ENCODE results near the gene AMPD3.

Gene AMPD3

DNA sequence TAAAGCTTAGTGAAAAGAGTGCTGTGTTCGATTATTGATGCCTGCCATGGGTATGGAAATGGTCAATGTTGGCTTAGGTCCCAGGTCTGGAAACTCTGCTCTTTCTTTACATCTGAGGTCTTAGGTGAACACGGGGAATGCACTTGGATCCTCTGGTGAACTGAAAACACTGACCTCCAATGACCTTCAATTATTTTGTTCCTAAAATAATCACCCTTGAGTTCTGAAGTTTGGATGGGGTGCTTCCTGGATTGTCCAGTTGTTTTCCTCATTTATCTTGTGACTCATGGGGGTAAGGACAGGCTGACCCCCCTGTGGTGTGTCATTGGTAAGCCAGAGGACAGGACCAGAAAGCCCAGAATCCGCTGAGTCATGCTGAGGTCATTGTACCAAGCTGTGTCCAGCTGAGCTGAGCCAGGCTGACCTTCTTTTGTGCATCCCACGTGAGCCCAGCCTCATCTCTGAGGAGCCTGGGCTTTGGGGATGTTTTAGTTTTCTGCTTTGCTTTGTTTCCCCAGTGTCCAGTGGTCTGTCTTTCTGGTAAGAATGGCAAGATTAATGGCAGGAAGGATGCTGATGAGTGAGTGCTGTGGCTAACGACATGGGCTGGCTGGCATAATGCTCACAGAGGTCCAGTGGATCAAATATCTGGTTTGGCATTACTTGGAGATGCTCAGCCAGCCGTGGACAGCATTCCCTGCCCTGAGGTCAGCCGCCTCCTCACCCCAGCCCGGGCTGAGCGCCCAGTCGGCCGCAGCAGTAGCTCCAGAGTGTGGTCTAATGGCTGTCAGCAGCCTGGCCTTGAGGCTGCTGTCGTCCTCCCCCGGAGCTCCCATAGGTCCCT is 35.6 kb downstream of the AMPD3 start:
- peak; percentile 89 for DNase-seq

DNA sequence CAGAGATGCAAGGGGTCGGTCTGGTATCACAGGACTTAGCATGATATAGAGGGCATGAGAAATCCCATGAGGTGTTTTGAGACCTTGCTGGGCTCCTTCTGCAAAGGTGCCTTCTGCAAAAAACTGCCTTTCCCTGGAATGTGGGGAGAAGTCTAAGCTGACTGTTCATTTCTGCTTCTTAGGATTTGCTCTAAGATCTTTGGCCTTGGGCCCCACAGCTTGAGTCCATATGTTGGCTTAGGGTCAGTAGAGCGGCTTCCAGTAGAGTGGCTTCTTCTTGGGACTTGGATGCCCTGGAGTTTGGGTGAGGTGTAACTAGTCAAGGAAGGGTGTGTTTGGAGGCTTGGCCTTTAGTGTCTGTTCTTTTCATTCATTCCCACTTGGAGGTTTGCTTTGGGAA is 37.0 kb downstream of the AMPD3 start:
- no peak for DNase-seq

DNA sequence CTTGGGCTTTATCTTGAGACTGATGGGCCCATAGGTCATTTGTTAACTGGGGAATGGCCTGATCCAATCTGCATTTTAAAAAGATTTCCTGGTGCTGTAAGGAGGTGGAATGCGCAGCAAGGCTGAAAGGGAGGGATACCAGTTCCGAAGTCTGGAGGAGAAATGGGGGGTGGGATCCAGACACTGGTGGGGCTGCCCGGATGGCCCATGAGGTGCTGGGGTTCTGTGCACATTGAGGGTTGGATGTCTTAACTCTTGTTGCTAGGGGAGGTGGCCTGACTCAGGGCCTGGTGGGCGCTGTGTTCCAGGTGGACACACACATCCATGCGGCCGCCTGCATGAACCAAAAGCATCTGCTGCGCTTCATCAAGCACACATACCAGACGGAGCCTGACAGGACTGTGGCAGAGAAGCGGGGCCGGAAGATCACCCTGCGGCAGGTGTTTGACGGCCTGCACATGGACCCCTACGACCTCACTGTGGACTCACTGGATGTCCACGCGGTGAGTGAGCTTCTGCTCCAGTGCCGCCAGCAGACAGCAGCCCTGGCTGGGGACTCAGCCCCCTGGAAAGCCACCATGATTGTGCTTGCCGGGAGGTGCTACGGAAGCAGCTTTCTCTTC is 38.1 kb downstream of the AMPD3 start:
- DNase-seq = no peak

DNA sequence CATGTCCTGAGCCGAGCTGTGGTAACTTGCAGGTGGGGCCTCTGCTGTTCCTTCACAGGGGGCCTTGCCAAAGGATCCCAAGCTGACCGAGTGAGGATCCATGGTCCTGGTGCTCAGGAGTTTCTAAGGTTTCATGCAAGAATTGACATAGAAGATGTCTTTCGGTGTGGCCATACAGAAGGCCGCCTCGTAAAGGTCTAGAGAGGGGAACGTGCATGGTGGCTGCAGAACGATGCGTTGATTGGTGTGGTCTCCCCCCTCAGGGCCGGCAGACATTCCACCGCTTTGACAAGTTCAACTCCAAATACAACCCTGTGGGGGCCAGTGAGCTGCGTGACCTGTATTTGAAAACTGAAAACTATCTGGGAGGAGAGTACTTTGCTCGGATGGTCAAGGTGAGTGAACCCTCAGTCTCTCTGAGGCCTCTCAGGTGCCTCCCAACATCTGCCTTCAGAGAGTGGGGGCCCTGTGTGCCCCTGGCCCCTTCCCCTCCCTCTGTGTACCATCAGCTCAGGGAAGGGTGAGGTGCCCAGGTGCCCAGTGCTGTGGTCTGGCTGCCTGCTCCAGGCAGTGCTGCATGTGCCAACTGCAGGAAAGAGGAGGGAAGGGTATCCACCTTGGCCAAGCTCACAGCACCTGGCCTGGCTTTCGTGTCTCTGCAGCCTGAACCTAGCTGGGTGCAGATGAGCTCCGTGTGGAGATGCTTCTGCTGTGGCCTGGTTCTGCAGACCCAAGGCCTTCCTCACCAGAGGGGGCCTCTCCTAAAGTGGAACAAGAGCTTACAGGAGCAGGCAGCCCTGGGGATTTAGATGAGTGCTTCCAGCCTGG is 39.8 kb downstream of the AMPD3 start:
- no peak for DNase-seq

DNA sequence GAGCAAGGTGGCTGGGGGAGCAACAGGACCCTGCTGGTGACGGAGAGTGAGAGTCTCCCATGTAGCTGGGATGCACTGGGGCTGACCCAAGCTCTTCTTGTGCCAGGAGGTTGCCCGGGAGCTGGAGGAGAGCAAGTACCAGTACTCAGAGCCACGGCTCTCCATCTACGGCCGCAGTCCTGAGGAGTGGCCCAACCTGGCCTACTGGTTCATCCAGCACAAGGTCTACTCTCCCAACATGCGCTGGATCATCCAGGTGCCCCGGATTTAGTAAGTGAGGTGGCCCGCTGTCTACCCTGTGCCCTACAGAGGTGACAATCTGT is 40.4 kb downstream of the AMPD3 start:
- DNase-seq = no peak

DNA sequence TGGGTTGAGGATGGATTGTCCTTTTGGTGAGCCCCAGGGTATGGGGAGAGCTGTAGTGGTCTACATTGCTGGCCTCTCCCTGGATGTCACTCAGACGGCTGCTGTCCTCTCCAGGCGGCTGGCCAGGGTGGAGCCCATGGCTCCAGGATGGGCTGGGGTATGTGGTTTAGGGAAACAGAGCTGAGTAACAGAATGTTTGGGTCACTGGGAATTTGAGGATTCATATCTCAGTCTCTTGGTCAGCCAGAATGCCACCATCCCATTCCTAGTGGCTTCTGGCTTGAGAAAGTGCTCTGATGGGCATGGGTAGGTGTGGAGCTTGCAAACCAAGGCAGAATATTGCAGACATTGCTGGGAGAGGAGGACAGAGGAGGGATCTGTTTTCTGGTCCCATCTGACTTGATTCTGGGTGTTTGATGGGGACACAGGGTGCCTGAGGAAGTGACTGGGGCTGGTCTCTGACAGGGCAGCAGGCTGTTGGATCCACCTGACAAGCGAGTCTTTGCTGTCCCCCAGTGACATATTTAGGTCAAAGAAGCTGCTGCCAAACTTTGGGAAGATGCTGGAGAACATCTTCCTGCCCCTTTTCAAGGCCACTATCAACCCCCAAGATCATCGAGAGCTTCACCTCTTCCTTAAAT is 41.4 kb downstream of the AMPD3 start:
- no peak for DNase-seq

DNA sequence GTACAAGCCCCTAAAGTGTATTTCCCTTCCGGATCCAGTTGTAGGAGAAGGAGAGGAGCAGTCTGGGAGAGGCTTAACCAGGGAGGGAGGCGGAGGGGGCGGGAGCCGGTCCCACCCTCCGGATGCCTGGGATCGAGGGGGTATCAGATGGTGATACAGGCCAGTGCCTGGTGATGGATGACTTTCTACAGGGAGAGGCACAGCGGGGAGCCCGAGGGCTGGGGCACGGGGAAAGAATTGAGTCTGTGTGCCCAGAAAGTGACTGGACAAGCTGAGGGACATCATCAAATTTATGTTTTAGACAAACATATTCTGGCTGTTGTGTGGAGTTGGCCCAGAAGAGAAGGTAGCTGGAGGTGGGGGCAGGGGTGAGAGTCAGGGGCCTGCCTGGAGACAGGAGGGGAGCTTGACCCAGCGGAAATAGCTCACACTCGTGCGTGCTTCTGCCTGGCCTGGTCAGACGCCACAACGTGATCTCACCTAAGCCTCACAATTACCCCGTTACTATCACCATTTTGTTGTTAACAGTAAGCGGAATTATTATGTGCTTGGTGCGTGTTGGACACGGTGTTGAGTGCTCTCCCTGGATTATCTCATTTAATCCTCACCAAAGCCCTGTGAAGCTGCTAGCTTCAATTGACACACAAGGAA is 42.4 kb downstream of the AMPD3 start:
- no peak for DNase-seq

DNA sequence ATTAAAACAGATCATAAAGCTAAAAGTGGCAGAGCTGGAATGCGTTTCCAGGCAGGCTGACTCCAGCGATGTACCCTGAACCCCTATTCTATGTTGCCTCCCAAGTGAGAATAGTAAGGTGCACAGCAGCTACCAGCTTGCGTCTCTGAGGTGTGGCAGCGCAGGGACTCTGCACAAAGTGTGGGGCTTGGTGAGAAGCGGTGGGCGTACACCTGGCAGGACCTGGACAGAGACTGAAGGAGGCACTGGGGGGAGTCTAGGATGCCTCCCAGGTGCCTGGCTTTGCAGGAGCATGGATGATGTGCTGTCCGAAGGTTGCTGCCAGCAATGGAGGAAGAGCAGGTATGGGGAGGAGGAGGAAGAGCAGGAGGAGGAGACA is 42.9 kb downstream of the AMPD3 start:
- DNase-seq = no peak

DNA sequence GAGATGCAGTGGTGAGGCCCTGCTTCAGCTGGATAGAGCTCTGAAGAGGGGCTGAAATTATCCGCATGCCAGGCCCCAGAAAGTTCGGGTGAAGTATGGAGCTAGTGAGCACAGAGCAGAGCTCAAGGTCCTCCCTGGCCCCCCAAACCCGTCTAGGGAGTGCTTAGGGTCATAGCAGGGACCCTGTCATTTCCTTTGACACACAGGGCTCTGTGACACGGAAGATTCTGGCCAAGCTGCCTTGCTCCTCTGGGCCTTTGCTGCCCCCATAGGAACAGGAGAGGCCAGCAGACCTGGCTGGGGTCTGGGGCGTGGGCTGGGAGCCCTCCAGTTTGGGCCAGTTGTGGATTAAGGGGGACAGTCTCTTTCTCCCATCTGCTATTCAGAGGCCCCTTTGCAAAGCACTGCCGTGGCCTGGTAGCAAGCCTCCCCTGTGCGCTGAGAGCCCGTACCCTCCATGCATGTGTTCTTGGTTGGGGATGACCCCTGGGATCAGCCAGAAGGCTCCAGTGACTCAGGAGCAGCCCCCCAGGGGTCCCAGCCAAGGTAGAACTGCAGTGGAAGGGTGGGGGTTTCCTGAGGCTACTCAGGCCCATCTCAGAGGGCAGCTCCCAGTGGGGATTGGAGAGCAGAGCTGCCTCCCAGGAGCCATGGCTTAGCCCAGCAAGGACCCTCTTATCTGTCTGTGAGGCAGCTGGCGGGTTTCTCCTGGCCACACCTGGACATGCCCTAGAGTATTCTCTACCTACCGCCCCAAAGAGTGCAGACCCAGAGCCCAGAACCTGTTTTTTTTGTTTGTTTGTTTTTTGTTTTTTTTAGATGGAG is 43.6 kb downstream of the AMPD3 start:
- DNase-seq = no peak

DNA sequence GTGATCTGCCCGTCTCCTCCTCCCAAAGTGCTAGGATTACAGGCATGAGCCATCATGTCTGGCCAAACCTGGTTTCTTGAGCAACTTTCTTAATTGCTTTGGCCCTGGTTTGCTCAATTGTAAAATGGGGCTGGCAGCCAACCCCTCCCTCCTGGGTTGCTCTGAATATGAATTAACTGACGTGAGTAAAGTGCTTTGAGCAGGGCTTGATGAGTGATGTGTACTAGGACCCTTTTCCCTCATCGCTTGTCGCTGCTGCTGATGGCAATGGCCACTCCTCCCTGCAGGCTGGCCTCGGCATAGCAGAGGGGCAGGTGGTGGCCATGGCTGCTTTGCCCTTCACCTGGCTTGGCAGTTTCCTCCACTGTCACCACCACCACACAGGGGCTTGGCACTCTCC is 44.4 kb downstream of the AMPD3 start:
- no peak for DNase-seq

DNA sequence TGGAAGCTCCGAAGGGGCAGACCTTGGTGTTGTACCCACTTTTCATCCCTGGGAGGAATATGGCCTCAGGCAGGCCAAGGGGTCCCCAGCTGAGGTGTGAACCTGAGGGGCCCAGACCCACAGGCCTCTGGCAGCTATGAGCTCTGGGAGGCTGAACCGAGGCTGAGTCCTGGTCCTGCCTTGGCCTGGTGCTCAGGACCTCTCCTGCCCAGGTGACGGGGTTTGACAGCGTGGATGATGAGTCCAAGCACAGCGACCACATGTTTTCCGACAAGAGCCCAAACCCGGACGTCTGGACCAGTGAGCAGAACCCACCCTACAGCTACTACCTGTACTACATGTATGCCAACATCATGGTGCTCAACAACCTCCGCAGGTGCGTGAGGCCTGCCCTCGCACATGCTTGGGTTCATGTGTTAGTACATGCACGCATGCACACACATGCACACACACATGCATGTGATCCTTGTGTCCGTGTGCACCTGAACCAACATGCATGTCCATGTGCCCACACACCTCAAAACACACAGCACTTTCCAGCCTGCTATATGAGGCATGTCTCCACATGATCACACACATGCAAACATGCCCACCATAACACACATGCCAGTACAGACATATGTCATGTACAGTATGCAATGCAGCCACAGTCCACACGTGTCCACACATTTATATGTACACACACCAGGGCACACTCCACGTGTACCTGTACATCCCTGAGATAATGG is 45.0 kb downstream of the AMPD3 start:
- DNase-seq = no peak

DNA sequence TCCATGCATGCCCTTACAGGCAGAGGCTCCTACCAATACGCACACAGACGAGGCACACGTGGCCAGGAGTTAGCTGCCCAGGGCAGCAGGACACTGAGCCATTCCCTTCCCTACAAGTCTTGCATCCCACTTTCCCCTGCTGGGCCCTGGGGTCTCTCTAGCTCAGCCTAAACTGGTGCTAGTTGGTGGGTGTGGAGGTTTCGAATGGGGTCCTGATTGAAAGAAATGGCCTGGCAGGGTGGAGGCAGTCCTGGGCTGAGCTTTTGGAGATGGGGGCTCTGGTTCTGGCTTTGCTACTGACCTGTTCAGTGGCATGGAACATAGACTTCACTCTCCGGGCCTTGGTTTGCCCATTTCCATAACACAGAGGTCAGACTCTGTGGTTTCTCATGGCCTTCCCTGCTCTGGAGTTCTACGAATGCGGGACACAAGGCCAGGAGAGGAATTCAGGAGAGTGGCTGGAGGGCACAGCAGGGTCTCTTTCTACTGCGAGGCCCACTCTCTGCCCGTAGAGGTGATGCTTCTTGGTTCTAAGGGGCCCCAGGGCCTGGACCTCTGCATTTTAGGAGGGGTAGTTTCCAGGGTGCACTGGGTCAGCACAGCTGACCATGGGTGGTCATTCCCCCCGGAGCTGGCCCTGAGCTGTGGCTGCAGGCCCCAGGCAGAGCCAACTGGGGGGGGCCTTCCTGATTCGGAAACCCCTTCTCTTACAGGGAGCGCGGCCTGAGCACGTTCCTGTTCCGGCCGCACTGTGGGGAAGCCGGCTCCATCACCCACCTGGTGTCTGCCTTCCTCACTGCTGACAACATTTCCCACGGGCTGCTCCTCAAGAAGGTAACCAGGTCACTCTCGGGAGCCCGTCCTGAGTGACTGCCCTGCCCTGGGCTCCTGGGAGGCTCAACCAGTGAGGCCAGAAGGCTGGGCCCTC is 46.0 kb downstream of the AMPD3 start:
- no peak for DNase-seq

DNA sequence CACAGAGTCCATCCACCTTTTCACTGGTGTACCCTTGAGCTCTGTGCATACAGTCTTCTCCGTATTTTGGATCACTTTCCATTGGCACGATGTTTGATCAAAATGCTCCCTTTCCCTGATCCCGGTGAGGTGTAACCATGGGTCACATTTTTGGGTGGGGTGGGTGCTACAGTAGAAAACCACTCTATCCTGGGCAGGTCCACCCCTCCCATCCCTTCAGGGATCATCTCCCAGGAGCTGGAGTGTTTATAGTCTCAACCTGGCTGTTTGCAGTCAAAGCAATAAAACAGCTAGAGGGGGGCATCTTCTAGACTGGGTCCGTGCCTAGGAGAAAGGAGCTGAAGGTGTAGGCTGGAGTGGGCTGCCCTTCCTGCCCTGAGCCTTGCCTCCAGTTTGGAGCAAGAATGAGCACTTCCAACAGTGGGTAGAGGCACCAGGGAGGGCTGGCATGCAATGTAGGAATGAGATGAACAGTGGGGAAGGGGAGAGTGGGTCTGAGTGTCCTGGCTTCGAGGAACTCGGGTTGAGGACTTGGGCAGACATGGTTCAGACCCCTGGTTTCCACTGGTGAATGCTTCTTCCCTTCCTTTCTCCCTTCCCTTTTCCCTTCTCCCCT is 47.1 kb downstream of the AMPD3 start:
- no peak for DNase-seq

DNA sequence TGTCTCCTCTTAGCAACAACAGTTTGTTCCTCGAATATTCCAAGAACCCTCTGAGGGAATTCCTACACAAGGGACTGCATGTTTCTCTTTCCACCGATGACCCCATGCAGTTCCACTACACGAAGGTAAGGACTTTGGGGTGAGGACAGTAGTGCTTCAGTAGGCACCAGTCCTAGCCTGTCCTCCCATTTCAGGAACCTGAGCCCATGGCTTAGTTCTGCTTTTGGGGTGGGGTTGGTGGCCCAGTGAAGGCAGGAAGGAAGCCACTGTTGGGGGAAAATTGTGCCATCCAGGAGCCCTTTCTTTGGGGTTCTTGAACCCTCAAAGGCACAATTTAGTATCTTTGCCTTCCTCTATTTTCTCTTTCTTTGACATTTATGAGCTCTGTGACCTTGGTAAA is 47.7 kb downstream of the AMPD3 start:
- peak; percentile 47 for DNase-seq

DNA sequence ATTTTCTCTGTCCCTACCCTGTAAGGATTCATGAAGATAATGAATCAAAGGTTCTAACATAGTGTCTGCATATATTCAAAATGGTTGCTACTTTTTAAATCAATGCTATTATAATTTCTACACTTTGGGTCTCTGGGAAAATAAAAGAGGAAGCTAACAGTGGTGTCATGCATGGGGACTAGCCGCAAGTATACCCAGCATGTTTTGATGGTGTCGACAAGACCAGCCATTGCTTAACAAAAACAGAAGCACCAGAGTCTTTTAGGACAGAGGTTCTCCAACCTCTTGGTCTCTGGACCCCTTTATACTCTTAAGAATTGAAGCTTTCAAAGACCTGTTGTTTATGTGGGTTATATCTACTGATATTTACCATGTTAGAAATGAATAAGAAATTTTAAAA is 48.2 kb downstream of the AMPD3 start:
- DNase-seq = peak; percentile 86

DNA sequence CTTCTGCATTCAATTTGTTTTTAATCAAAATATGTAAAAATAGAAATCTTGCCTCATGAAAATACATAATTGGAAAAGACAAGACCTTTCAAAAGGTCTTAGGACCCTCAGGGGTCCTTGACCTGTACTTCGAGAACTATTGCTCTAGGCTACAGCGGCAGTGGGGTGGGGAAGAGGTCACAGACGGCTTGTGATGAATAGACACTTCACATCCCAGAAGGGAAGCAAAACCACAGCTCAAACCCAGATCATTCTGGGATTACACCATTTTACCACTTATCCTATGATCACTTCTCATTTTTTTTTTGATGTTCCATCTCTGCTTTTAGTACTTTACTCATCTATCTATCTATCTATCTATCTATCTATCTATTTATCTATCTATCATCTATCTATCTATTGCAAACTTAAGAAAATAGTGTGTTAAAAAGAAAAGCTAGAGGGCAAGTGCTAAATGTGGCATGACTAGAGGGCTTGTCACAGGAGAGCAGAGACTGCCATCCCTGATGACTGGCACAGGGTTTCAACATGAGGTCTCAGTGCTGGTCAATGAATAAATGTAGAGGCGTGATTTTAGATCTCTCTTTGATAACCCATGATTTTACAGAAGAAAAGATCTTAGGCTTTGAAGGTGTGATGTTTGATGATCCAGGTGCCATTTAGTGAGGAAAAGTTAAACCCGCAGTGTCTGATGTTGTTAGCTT is 48.9 kb downstream of the AMPD3 start:
- peak; percentile 83 for DNase-seq

DNA sequence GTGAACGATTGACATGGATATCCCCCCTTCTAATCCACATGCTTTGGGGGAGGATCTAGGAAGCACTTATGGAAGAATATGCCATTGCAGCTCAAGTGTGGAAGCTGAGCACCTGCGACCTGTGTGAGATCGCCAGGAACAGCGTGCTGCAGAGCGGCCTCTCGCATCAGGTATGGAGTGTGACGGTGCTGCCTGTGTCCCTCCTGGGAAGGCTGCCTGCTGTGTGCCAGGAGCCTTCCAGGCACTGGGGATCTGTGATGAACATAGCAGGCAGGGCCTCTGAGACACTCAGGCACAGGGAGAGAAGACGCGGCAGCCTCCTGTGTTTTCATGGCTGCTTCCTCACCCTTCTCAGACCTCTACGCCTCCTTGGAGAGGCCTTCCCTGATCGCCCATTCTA is 49.4 kb downstream of the AMPD3 start:
- no peak for DNase-seq

DNA sequence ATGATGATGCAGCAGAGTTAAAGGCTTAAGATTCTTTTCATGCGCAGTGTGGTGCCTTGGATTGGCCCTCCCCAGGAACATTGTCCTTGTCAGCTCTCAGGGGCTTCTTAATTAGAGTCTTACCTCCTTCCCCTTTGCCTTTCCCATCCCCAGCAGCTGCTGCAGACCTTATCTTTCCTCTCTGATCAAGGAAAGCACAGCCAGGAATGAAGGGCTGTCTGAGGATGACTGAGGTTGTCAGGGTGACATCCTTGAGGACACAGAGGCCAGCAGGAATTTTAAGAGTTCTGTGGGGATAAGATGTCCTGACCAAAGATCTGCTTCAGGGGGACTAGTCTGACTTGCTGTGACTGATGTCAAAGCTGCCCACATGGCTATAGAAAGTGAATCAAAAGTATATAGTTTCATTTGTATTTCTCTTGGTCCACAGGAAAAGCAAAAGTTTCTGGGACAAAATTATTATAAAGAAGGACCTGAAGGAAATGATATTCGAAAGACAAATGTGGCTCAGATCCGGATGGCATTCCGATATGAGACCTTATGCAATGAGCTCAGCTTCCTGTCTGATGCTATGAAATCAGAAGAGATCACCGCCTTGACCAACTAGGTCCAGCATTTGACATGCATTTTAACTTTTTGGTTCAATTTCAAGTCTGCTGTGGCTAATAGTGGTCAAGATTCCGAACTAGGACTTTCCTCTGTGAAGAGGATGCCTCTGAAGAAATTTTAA is 50.4 kb downstream of the AMPD3 start:
- peak; percentile 60 for DNase-seq

Measured in suppressor macrophage treated with lipopolysaccharide for 4 hours (primary cell).